Fibroblast of villous mesenchyme (primary cell): ENCODE measurements around the gene CARM1. TPM values are rescaled to one million over a fixed set of nuclear protein-coding genes. Genes with fewer than 3 reads are reported as not detected.

Experiments used
- DNase-seq: peaks from one replicate; pipeline ENCODE4 v3.0.0-alpha.2; 2010; ENCODE audit warnings: low read depth
- H3K4me3 ChIP-seq: 2 replicates; pipeline ENCODE4 v1.5.1; 2011; ENCODE audit warnings: low read depth, mild to moderate bottlenecking, low read length
- total RNA-seq: library from RNA; depleted of rRNA; stranded (reverse); fragments of >200 nt; gene quantifications from 2 replicates; pipeline ENCODE4 v1.2.3, GENCODE V29; 2012
- TF ChIP-seq, protein P1 (sequence below): IDR thresholded peaks from 2 replicates; pipeline ENCODE4 v1.5.1; 2012; ENCODE audit warnings: low read depth, mild to moderate bottlenecking, low read length; ENCODE audit not compliant: insufficient read depth

The CARM1 gene
- total RNA-seq, 1 donor, result 38.0 TPM

GRCh38 chr19:10888421-10888866, 17.1 kb downstream of the CARM1 start:
- DNase-seq, result no peak
- TF ChIP-seq, protein P1, sequence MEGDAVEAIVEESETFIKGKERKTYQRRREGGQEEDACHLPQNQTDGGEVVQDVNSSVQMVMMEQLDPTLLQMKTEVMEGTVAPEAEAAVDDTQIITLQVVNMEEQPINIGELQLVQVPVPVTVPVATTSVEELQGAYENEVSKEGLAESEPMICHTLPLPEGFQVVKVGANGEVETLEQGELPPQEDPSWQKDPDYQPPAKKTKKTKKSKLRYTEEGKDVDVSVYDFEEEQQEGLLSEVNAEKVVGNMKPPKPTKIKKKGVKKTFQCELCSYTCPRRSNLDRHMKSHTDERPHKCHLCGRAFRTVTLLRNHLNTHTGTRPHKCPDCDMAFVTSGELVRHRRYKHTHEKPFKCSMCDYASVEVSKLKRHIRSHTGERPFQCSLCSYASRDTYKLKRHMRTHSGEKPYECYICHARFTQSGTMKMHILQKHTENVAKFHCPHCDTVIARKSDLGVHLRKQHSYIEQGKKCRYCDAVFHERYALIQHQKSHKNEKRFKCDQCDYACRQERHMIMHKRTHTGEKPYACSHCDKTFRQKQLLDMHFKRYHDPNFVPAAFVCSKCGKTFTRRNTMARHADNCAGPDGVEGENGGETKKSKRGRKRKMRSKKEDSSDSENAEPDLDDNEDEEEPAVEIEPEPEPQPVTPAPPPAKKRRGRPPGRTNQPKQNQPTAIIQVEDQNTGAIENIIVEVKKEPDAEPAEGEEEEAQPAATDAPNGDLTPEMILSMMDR, result no peak
- no peak overlapping the region for H3K4me3 ChIP-seq

DNA sequence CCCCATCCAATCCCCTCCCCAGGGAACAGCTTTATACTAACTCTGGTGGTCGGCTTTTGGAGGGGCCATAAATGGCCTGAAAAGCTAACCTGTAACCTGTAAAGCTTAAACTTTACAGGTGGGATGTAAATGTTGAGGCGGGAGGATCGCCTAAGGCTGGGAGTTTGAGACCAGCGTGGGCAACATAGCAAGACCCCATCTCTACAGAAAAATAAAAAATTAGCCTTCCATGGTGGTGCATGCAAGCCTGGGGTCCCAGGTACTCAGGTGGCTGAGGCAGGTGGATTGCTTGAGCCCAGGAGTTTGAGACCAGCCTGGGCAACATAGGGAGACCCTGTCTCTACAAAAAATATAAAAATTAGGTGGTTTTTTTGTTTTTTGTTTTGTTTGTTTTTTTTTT, 18.5 kb downstream of the CARM1 start:
- H3K4me3 ChIP-seq, result no peak overlapping the region
- no peak for DNase-seq
- TF ChIP-seq, protein P1, result no peak

- DNase-seq, result no peak
- TF ChIP-seq, protein P1, result no peak
- H3K4me3 ChIP-seq, result no peak overlapping the region
Measured at GRCh38 chr19:10891405-10892086, 20.2 kb downstream of the CARM1 start.

- H3K4me3 ChIP-seq, result no peak overlapping the region
- DNase-seq, result no peak
- TF ChIP-seq, protein P1, result no peak
Measured at GRCh38 chr19:10892256-10892655, 20.9 kb downstream of the CARM1 start.

DNA sequence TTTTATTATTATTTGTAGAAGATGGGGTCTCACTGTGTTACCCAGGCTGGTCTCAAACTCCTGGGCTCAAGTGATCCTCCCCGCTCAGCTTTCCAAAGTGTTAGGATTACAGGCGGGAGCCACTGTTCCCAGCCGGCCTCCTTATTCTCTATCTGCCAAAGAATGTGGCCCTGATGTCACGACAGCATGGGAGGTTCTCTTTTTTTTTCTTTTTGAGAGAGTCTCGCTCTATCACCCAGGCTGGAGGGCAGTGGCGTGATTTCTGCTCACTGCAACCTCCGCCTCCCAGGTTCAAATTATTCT, 23.5 kb downstream of the CARM1 start:
- TF ChIP-seq, protein P1, result no peak
- DNase-seq, result no peak
- no peak overlapping the region for H3K4me3 ChIP-seq

DNA sequence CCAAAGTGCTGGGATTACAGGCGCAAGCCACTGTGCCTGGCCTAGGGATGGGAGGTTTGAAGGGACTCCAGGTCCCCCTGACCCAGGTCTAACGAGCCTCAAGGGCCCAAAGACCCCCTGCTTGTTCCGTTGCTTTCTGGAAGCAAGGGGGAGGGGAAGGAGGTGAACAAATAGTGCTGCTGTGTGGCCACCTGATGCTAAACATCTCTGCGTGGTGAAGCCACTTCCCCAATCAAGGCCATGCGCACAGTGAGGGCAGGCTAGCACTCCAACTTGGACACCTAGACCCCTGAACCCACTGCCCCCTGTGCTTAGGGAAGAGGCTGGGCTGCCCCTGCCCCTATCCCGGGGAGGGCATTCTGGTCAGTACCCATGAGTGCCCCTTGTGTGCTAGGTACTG, 24.0 kb downstream of the CARM1 start:
- no peak overlapping the region for H3K4me3 ChIP-seq
- TF ChIP-seq, protein P1, result no peak
- no peak for DNase-seq

DNA sequence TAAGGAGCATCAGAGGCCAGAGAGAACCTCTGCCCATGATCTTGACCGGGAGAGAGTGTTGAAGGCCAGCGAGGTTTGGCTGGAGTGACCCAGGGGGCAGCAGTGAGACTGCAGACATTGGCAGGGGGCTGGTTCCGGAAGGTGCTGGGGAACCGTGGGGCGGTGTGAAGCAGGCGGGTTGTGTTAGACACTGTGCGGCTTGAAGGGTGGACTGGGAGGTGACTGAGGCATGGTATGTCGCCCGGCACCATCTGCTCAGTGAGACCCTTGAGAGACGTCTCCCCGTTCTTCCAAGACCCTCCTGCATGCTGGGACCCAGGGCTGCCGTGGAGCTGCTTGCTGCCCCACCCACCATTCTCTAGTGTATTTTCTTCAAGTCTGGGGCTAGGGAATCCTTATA, 24.6 kb downstream of the CARM1 start:
- no peak overlapping the region for H3K4me3 ChIP-seq
- DNase-seq, result no peak
- TF ChIP-seq, protein P1, result peak; percentile 7
